IMR-90 (cell line): ENCODE results near the gene EEPD1. TPM values are rescaled to one million over a fixed set of nuclear protein-coding genes. Genes with fewer than 3 reads are reported as not detected.

Experiments used
- ATAC-seq: fragments of 200-7000 bp; cut with Tn5 transposase; 2 replicates; pipeline ENCODE4 v1.9.1; 2020; ENCODE audit warnings: low read depth, mild to moderate bottlenecking, moderate library complexity
- BruUV-seq: library from RNA; stranded (reverse); fragments of 400-500 nt; replicated peaks from 2 replicates; lab custom pipeline; 2021; lab: Mats Ljungman, UMichigan
- CTCF ChIA-PET: fragments of 300-600 bp; formaldehyde crosslinking; extraction: SDS; loops from one replicate; lab custom pipeline; 2021; ENCODE audit warnings: antibody characterized with exemption; lab: Yijun Ruan, JAX
- POLR2A ChIA-PET: fragments of 300-600 bp; sonication (Branson Sonifier 250); formaldehyde crosslinking; loops from one replicate; lab custom pipeline; 2022; ENCODE audit warnings: antibody characterized with exemption; ENCODE audit not compliant: unreplicated experiment; lab: Charles Lee
- DNase-seq: peaks from one replicate; pipeline ENCODE4 v3.0.0; 2013
- H2AFZ ChIP-seq: replicated peaks from 2 replicates; pipeline ENCODE3; 2013; ENCODE audit warnings: low read length, mild to moderate bottlenecking; ENCODE audit not compliant: poor library complexity
- H2AK5ac ChIP-seq: 2 replicates; pipeline ENCODE4 v1.6.1; 2013; ENCODE audit warnings: low read depth, low read length, inconsistent platforms
- H2AK9ac ChIP-seq: replicated peaks from 2 replicates; pipeline ENCODE3; 2013; ENCODE audit warnings: mild to moderate bottlenecking, low read depth, low read length, moderate library complexity; ENCODE audit not compliant: poor library complexity
- H2BK120ac ChIP-seq: 2 replicates; pipeline ENCODE4 v1.6.1; 2013; ENCODE audit warnings: low read depth, low read length, inconsistent platforms
- H2BK15ac ChIP-seq: 3 replicates; pipeline ENCODE4 v1.6.1; 2013; ENCODE audit warnings: low read depth, low read length, inconsistent platforms
- H2BK20ac ChIP-seq: 2 replicates; pipeline ENCODE4 v1.6.1; 2013; ENCODE audit warnings: low read depth, mild to moderate bottlenecking, inconsistent platforms, low read length, moderate library complexity
- H2BK5ac ChIP-seq: 2 replicates; pipeline ENCODE4 v1.6.1; 2013; ENCODE audit warnings: mild to moderate bottlenecking, low read depth, low read length, inconsistent platforms; ENCODE audit not compliant: poor library complexity, severe bottlenecking
- H3K14ac ChIP-seq: replicated peaks from 2 replicates; pipeline ENCODE4 v1.6.1; 2013; ENCODE audit warnings: low read depth, low read length, inconsistent platforms
- H3K18ac ChIP-seq: 2 replicates; pipeline ENCODE4 v1.6.1; 2013; ENCODE audit warnings: low read depth, low read length, control low read depth
- H3K23ac ChIP-seq: 2 replicates; pipeline ENCODE4 v1.6.1; 2013; ENCODE audit warnings: low read depth, low read length, inconsistent platforms
- H3K27ac ChIP-seq: 2 replicates; pipeline ENCODE4 v1.5.1; 2013; ENCODE audit warnings: mild to moderate bottlenecking, control low read depth, low read length; ENCODE audit not compliant: insufficient read depth
- H3K27me3 ChIP-seq: 2 replicates; pipeline ENCODE4 v1.6.1; 2013; ENCODE audit warnings: low read length; ENCODE audit not compliant: control insufficient read depth, insufficient read depth
- H3K36me3 ChIP-seq: 2 replicates; pipeline ENCODE4 v1.6.1; 2013; ENCODE audit warnings: low read length, mixed read lengths; ENCODE audit not compliant: control insufficient read depth, insufficient read depth
- H3K4ac ChIP-seq: 2 replicates; pipeline ENCODE4 v1.6.1; 2013; ENCODE audit warnings: low read depth, low read length, inconsistent platforms
- H3K4me1 ChIP-seq: 2 replicates; pipeline ENCODE4 v1.6.1; 2013; ENCODE audit warnings: low read length, mixed read lengths; ENCODE audit not compliant: control insufficient read depth, insufficient read depth
- H3K4me2 ChIP-seq: 2 replicates; pipeline ENCODE4 v1.6.1; 2013; ENCODE audit warnings: low read depth, mild to moderate bottlenecking, control low read depth, low read length, moderate library complexity
- H3K4me3 ChIP-seq: 2 replicates; pipeline ENCODE4 v1.5.1; 2013; ENCODE audit warnings: low read depth, mild to moderate bottlenecking, control low read depth, low read length, moderate library complexity; ENCODE audit not compliant: insufficient read depth
- H3K56ac ChIP-seq: 2 replicates; pipeline ENCODE4 v1.6.1; 2013; ENCODE audit warnings: low read length, inconsistent platforms; ENCODE audit not compliant: insufficient read depth; ENCODE audit errors: extremely low read depth
- H3K79me1 ChIP-seq, 2 experiments: 2 replicates each; pipeline ENCODE4 v1.6.1; 2013; ENCODE audit warnings: low read length in 2 of 2, inconsistent platforms in 1 of 2, low read depth in 1 of 2
- H3K9ac ChIP-seq: 2 replicates; pipeline ENCODE4 v1.6.1; 2013; ENCODE audit warnings: low read depth, low read length, control low read depth
- H3K9me1 ChIP-seq: 2 replicates; pipeline ENCODE4 v1.6.1; 2013; ENCODE audit warnings: low read length, inconsistent platforms; ENCODE audit not compliant: insufficient read depth
- H3K9me3 ChIP-seq: 2 replicates; pipeline ENCODE4 v1.6.1; 2013; ENCODE audit warnings: low read length; ENCODE audit not compliant: control insufficient read depth, insufficient read depth
- H4K20me1 ChIP-seq: 2 replicates; pipeline ENCODE4 v1.6.1; 2013; ENCODE audit warnings: low read length, inconsistent platforms; ENCODE audit not compliant: insufficient read depth
- H4K5ac ChIP-seq: 2 replicates; pipeline ENCODE4 v1.6.1; 2013; ENCODE audit warnings: mild to moderate bottlenecking, low read depth, low read length, control low read depth
- H4K8ac ChIP-seq, 2 experiments: 2 replicates each; pipeline ENCODE4 v1.6.1; 2013; ENCODE audit warnings: low read depth in 2 of 2, low read length in 2 of 2, control low read depth in 1 of 2, inconsistent platforms in 1 of 2
- H4K91ac ChIP-seq: 2 replicates; pipeline ENCODE4 v1.6.1; 2013; ENCODE audit warnings: low read depth, low read length, inconsistent platforms; ENCODE audit not compliant: insufficient read depth
- BHLHE40 ChIP-seq: fragments of 150-350 bp; IDR thresholded peaks from 2 replicates; pipeline ENCODE4 v1.6.1; 2016; ENCODE audit warnings: mild to moderate bottlenecking, low read depth, low read length
- CEBPB ChIP-seq: IDR thresholded peaks from 2 replicates; pipeline ENCODE4 v1.6.1; 2012; ENCODE audit warnings: low read depth, low read length, improper control_type of control experiment
- CHD1 ChIP-seq: IDR thresholded peaks from 2 replicates; pipeline ENCODE4 v1.6.1; 2012; ENCODE audit warnings: low read depth, low read length, improper control_type of control experiment
- FOS ChIP-seq: fragments of 150-350 bp; IDR thresholded peaks from 2 replicates; pipeline ENCODE4 v1.6.1; 2016; ENCODE audit warnings: low read depth, low read length
- MAFK ChIP-seq: IDR thresholded peaks from 2 replicates; pipeline ENCODE4 v1.6.1; 2012; ENCODE audit warnings: low read depth, low read length, improper control_type of control experiment
- MAZ ChIP-seq: IDR thresholded peaks from 2 replicates; pipeline ENCODE4 v1.6.1; 2012; ENCODE audit warnings: low read depth, mild to moderate bottlenecking, low read length, improper control_type of control experiment, moderate library complexity, borderline replicate concordance
- MXI1 ChIP-seq: IDR thresholded peaks from 2 replicates; pipeline ENCODE4 v1.6.1; 2012; ENCODE audit warnings: low read depth, mild to moderate bottlenecking, low read length, moderate library complexity, borderline replicate concordance
- NFE2L2 ChIP-seq: fragments of 150-350 bp; IDR thresholded peaks from 2 replicates; pipeline ENCODE4 v1.6.1; 2016; ENCODE audit warnings: low read depth, mild to moderate bottlenecking, low read length
- POLR2A ChIP-seq: IDR thresholded peaks from 2 replicates; pipeline ENCODE4 v1.6.1; 2012; ENCODE audit warnings: mild to moderate bottlenecking, low read depth, low read length
- RAD21 ChIP-seq: IDR thresholded peaks from 2 replicates; pipeline ENCODE4 v1.6.1; 2012; ENCODE audit warnings: low read length, improper control_type of control experiment
- RCOR1 ChIP-seq: IDR thresholded peaks from 2 replicates; pipeline ENCODE4 v1.6.1; 2012; ENCODE audit warnings: mild to moderate bottlenecking, low read length, improper control_type of control experiment; ENCODE audit not compliant: insufficient replicate concordance
- RFX5 ChIP-seq: IDR thresholded peaks from 2 replicates; pipeline ENCODE4 v1.8.0; 2012; ENCODE audit warnings: low read depth, mild to moderate bottlenecking, low read length, moderate library complexity
- SMC3 ChIP-seq: fragments of 150-350 bp; IDR thresholded peaks from 2 replicates; pipeline ENCODE4 v1.6.1; 2016; ENCODE audit warnings: low read depth, mild to moderate bottlenecking, antibody characterized with exemption, low read length, moderate library complexity
- WGBS, 2 experiments: methylation state at CpG; one replicate each; pipeline versions ENCODE4 v1.1.5 to v1.1.7; 2013; ENCODE audit warnings: missing lambda C conversion rate in 2 of 2; ENCODE audit not compliant: insufficient read length in 1 of 2; ENCODE audit errors: extremely low coverage in 2 of 2; 5-methylcytosine and 5-hydroxymethylcytosine counted together
- dilution Hi-C: fragments of 300-500 bp; cut with HindIII; formaldehyde crosslinking; loops from one replicate; pipeline ENCODE4 v1.14.3; 2018; ENCODE audit warnings: low sequenced_read_pairs; ENCODE audit not compliant: unreplicated experiment
- in situ Hi-C: fragments of 300-500 bp; cut with MboI; formaldehyde crosslinking; loops from 3 replicates; pipeline ENCODE4 v1.14.3; 2019; ENCODE audit warnings: low sequenced_read_pairs, inconsistent platforms, mixed read lengths
- intact Hi-C: fragments of 100-400 bp; cut with micrococcal nuclease; formaldehyde crosslinking; loops from 2 replicates; pipeline ENCODE4 v1.10.0; 2022
- polyA plus RNA-seq, 3 experiments: library from polyadenylated mRNA; depleted of rRNA; stranded (reverse); fragments of >200 nt; gene quantifications; 2 replicates each; pipeline ENCODE4 v1.2.3, GENCODE V29; 2012; ENCODE audit warnings: low replicate concordance in 1 of 3
- total RNA-seq: library from RNA; depleted of rRNA; stranded (reverse); fragments of >200 nt; gene quantifications from 2 replicates; pipeline ENCODE4 v1.2.3, GENCODE V29; 2012
- TF ChIP-seq, protein P1 (sequence below): fragments of 150-350 bp; IDR thresholded peaks from 2 replicates; pipeline ENCODE4 v1.6.1; 2016; ENCODE audit warnings: low read depth, mild to moderate bottlenecking, low read length, moderate library complexity, borderline replicate concordance
- TF ChIP-seq, protein P2 (sequence below): fragments of 150-350 bp; IDR thresholded peaks from 2 replicates; pipeline ENCODE4 v1.6.1; 2017; ENCODE audit warnings: mild to moderate bottlenecking, antibody characterized with exemption, low read length, low read depth
- TF ChIP-seq, protein P3 (sequence below): conservative IDR thresholded peaks from 2 replicates; pipeline ENCODE4 v1.5.1; 2012; ENCODE audit warnings: mild to moderate bottlenecking, low read depth, low read length, improper control_type of control experiment

Gene EEPD1
- total and polyA plus RNA-seq, 2 of the 4 experiments (the other 2 are of a cell fraction): 7.3 to 15.2 TPM

DNA sequence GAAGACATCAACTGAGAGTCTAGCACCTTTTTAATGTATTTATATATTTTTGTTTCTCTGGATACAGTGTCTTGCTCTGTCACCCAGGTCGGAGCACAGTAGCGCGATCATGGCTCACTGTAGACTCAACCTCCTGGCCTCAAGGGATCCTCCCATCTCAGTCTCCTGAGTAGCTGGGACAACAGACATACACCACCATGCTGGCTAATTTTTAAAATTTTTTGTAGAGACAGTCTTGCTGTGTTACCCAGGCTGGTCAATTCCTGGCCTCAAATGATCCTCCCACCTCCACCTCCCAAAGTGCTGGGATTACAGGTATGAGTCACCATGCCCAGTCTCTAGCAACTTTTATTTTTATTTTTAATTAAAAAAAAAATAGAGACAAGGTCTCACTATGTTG lies 185.2 kb downstream of the EEPD1 start:
- Histone ChIP-seq H2BK5ac (no peak overlapping the region), H3K14ac (no peak overlapping the region), H2BK20ac (no peak overlapping the region), H2AFZ (no peak overlapping the region), H3K9me3 (no peaks in the 10 kb centered on the region; the same call in 1 of the 2 replicates), H2BK15ac (no peak overlapping the region), H3K56ac (no peak overlapping the region), H4K8ac (no peak overlapping the region), H3K79me1 (no peaks in the 10 kb centered on the region), H2AK9ac (no peak overlapping the region), H2BK120ac (no peak overlapping the region), H3K4me1 (no peaks in the 10 kb centered on the region), H3K4me2 (no peak overlapping the region), H3K36me3 (no peaks in the 10 kb centered on the region), H4K20me1 (no peaks in the 10 kb centered on the region), H4K91ac (no peak overlapping the region), H3K9ac (no peak overlapping the region), H3K4ac (no peak overlapping the region), H3K27me3 (no peaks in the 10 kb centered on the region; the same call in 1 of the 2 replicates), H3K23ac (no peak overlapping the region), H3K27ac (no peak overlapping the region), H3K18ac (no peak overlapping the region), H2AK5ac (no peak overlapping the region), H3K4me3 (no peak overlapping the region), H3K9me1 (no peaks in the 10 kb centered on the region), H4K5ac (no peak overlapping the region)
- no peak for ATAC-seq
- WGBS, 2 experiments: no CpG with 5 or more reads among the region's 3 CpGs
- ChIA-PET POLR2A (no interaction called here), CTCF (no interaction called here)
- in situ Hi-C loops (loop anchor here (25.0 kb wide), 1 partner anchor 626 kb away; no protein-coding TSS in a partner anchor), intact Hi-C loops (no loop called here), dilution Hi-C loops (no loop called here)
- no TSS peak for BruUV-seq
- TF ChIP-seq CHD1 (no peak), MAFK (no peak), RFX5 (no peak), RAD21 (no peak), NFE2L2 (no peak), MXI1 (no peak), RCOR1 (no peak), BHLHE40 (no peak), MAZ (no peak), FOS (no peak), POLR2A (no peak), CEBPB (no peak), SMC3 (no peak)
- TF ChIP-seq, protein P1, sequence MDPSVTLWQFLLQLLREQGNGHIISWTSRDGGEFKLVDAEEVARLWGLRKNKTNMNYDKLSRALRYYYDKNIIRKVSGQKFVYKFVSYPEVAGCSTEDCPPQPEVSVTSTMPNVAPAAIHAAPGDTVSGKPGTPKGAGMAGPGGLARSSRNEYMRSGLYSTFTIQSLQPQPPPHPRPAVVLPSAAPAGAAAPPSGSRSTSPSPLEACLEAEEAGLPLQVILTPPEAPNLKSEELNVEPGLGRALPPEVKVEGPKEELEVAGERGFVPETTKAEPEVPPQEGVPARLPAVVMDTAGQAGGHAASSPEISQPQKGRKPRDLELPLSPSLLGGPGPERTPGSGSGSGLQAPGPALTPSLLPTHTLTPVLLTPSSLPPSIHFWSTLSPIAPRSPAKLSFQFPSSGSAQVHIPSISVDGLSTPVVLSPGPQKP: no peak
- TF ChIP-seq, protein P2, sequence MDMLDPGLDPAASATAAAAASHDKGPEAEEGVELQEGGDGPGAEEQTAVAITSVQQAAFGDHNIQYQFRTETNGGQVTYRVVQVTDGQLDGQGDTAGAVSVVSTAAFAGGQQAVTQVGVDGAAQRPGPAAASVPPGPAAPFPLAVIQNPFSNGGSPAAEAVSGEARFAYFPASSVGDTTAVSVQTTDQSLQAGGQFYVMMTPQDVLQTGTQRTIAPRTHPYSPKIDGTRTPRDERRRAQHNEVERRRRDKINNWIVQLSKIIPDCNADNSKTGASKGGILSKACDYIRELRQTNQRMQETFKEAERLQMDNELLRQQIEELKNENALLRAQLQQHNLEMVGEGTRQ: no peak
- TF ChIP-seq, protein P3, sequence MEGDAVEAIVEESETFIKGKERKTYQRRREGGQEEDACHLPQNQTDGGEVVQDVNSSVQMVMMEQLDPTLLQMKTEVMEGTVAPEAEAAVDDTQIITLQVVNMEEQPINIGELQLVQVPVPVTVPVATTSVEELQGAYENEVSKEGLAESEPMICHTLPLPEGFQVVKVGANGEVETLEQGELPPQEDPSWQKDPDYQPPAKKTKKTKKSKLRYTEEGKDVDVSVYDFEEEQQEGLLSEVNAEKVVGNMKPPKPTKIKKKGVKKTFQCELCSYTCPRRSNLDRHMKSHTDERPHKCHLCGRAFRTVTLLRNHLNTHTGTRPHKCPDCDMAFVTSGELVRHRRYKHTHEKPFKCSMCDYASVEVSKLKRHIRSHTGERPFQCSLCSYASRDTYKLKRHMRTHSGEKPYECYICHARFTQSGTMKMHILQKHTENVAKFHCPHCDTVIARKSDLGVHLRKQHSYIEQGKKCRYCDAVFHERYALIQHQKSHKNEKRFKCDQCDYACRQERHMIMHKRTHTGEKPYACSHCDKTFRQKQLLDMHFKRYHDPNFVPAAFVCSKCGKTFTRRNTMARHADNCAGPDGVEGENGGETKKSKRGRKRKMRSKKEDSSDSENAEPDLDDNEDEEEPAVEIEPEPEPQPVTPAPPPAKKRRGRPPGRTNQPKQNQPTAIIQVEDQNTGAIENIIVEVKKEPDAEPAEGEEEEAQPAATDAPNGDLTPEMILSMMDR: no peak
- DNase-seq: no peak
